ENCODE data around the gene TBC1D22A.
"Not testable (repeated sequence)": the region's sequence is repeated elsewhere in the genome, so short reads cannot be mapped to it uniquely, and the experiment has no call there.

- not testable (repeated sequence) for TF ChIP-seq CTCF (IDR thresholded peaks at IDR 0.05; ENCODE audit: low read depth, low read length); EZH2phosphoT487 (IDR thresholded peaks at IDR 0.05; ENCODE audit: low read depth)
These were observed 405.5 kb downstream of the TBC1D22A start for GRCh38 chr22:47167921-47168320.

All from OCI-LY3 (cell line).